Stimulated activated CD8-positive, alpha-beta memory T cell treated with anti-CD3 and anti-CD28 coated beads, Interleukin-4, amount 100 ng/mL, for 4 hours (primary cell): ENCODE results near the gene PSME1.

Source experiments
- DNase-seq, 2 donors: peaks; one replicate each; pipeline ENCODE4 v3.0.0-alpha.2; 2020; ENCODE audit warnings: low read depth in 2 of 2, low spot score in 1 of 2

Gene PSME1

DNA sequence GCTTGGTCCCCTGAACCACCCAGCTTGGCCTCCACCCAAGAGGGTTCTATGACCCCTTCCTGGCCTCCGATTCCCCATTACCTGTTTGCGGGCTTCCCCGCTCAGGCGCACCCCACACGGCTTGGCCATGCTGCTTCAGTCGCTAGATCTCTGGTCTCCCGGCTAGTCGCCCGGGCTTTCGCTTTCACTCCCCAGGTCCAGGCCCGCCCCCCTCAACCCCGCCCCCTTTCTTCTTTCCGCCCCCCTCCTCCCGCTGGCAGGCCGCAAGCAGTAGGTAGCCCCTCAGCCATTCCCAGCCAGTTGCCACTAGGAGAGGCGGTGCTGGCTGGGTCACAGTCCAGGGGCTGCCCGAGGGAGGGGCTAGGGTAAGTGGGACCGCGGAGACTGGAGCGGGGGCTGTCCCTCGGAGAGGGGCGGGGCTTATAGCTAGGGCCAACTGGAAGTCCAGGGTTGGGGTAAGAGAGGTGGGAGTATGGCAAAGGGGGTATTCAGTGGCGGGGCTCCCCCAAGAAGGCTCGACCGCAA lies 10.5 kb downstream of the PSME1 start, which contains the start of gene PSME2:
TSS of gene PSME2 (minus strand) at position 158 of the 525 bp plus-strand sequence. CDS start at position 129, 29 bp downstream.
- peak; percentile 56 to 74 for DNase-seq

DNA sequence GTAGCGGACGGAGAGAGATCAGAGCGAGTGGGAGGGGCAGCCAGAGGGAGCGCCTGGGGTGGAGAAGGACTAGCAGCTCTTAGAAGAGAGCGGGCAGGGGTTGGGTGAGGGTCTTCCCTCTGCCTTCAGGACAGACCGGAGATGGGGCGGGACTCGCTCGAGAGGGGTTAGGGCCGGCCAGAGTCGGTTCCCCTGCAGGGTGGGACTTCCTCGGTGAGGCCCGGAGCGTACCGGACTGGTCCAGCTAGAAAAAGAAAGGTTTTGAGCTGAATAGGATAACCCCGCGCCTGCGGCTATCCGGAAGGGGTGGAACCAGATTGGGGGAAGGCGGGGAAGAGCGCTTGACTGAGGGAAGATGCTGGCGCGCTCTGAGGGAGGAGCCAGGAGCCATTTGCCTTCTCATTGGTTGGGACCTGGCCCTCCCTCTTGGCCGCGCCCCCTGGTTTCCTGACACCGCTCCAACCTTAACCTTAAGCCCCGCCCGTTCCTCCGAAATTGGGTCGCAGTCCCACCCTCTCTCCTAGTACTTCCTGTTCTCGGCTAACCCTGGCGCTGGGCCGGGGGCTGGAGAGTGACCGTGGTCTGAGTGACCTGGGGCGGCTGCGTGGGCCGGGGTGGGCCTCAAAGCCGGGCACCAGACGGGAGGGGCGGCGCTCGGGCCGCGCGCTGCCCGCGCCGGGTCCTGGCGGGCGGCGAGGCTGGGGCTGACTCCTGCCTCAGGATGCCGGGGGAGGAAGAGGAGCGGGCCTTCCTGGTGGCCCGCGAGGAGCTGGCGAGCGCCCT lies 11.2 kb downstream of the PSME1 start, which contains the start of gene RNF31:
TSS of gene RNF31 (plus strand) at position 521 of the 783 bp plus-strand sequence. CDS start at position 722, 201 bp downstream.
- peak; percentile 93 to 95 for DNase-seq

DNA sequence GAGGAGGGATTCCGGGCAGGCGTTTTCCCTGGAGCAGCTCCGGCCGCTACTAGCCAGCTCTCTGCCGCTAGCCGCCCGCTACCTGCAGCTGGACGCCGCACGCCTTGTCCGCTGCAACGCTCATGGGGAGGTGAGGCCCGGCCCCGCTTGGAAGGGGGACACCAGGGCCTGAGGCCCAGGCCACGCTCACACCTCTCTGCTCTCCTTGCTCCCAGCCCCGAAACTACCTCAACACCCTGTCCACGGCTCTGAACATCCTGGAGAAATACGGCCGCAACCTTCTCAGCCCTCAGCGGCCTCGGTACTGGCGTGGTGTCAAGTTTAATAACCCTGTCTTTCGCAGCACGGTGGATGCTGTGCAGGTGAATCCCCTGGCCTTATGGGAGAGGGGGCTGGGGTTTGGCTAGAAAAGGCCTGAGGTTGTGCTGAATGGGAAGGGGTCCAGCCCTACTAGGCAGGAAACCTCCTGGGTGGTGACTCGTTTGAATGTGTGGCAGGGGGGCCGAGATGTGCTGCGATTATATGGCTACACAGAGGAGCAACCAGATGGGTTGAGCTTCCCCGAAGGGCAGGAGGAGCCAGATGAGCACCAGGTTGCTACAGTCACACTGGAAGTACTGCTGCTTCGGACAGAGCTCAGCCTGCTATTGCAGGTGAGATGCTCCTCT lies 11.9 kb downstream of the PSME1 start:
- no peak for DNase-seq

DNA sequence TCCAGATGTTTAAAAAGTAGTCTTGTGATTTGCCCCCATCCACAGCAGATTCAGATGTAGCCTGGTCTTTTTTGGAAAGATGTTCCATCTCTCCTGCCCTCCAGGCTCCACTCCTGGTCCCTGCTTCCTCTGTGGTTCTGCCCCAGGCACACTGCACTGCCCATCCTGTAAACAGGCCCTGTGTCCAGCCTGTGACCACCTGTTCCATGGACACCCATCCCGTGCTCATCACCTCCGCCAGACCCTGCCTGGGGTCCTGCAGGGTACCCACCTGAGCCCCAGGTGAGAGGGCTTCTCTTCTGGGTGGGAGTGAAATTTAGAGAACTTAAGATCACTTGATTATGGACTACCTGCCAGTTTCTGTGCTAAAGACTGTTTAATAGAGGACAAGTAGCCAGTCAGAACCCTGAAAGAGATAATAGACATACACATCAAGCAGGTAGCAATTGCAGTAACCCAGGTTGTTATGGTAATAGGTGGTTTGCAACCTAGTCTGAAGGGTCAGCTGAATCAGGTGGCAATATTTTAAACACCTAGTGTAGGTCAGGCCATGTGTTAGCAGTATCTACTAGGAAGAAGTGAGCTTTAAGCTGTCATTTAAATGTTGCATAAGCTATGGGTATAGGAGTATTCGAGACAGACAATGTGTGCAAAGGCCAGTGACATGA lies 13.4 kb downstream of the PSME1 start:
- DNase-seq, result no peak

DNA sequence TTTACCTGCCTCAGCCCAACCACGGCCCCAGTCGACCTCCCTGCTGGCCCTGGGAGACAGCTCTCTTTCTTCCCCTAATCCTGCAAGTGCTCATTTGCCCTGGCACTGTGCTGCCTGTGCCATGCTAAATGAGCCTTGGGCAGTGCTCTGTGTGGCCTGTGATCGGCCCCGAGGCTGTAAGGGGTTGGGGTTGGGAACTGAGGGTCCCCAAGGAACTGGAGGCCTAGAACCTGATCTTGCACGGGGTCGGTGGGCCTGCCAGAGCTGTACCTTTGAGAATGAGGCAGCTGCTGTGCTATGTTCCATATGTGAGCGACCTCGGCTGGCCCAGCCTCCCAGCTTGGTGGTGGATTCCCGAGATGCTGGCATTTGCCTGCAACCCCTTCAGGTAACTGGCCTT lies 14.1 kb downstream of the PSME1 start:
- DNase-seq, result no peak

DNA sequence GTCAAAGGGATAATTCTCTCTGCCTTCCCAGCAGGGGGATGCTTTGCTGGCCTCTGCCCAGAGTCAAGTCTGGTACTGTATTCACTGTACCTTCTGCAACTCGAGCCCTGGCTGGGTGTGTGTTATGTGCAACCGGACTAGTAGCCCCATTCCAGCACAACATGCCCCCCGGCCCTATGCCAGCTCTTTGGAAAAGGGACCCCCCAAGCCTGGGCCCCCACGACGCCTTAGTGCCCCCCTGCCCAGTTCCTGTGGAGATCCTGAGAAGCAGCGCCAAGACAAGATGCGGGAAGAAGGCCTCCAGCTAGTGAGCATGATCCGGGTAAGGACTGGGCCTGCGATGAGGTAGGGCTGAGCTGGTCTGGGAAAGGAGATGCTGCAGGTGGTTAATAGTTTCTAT lies 14.6 kb downstream of the PSME1 start:
- no peak for DNase-seq

DNA sequence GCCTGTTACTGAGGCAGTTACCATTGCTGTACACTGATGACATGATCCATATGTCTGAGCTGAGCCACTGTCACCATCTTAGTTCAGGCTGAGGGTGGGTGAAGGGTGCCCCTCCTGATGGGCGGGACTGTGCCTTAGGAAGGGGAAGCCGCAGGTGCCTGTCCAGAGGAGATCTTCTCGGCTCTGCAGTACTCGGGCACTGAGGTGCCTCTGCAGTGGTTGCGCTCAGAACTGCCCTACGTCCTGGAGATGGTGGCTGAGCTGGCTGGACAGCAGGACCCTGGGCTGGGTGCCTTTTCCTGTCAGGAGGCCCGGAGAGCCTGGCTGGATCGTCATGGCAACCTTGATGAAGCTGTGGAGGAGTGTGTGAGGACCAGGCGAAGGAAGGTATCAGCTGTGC lies 15.0 kb downstream of the PSME1 start:
- no peak for DNase-seq

DNA sequence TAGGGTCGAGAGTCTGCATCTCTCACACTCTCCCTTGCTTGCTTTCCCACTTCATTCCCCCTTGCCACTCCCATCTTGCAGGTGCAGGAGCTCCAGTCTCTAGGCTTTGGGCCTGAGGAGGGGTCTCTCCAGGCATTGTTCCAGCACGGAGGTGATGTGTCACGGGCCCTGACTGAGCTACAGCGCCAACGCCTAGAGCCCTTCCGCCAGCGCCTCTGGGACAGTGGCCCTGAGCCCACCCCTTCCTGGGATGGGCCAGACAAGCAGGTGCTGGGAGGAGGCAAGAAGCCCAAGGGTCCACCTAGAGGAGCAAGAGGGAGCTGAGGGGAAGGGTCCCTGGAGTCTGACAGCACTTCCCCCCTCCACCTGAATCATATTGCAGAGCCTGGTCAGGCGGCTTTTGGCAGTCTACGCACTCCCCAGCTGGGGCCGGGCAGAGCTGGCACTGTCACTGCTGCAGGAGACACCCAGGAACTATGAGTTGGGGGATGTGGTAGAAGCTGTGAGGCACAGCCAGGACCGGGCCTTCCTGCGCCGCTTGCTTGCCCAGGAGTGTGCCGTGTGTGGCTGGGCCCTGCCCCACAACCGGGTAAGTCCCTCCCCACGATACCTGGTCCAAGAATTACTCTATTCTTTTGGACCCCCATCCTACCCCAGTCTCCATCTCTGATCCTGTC lies 15.5 kb downstream of the PSME1 start:
- no peak for DNase-seq

DNA sequence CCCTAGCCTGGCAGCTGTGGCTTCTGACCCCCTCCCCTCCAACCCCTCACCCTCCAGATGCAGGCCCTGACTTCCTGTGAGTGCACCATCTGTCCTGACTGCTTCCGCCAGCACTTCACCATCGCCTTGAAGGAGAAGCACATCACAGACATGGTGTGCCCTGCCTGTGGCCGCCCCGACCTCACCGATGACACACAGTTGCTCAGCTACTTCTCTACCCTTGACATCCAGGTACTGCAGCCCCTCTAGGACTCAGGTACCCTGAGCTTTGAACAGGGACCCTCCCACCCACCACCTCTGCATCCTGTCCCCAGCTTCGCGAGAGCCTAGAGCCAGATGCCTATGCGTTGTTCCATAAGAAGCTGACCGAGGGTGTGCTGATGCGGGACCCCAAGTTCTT lies 19.1 kb downstream of the PSME1 start:
- DNase-seq, result no peak

DNA sequence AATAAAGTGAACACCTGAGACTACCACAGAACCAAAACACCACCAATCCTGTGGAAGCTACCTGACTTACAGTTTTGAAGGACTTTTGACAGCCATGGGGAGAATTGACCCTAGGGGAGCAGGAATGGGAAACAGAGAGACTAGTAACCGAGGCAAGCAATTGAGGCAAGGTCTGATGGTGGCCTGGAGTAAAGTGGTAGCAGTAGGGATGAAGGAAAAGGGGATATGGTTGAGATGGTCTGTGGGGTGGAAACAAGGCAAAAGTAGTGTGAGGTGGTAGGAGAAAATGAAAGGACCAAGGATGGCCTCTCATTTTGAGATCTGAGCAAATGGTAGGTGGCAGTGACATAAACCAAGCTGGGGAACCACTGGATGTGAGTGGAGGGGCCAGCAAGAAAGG lies 20.8 kb downstream of the PSME1 start:
- DNase-seq, result no peak

DNA sequence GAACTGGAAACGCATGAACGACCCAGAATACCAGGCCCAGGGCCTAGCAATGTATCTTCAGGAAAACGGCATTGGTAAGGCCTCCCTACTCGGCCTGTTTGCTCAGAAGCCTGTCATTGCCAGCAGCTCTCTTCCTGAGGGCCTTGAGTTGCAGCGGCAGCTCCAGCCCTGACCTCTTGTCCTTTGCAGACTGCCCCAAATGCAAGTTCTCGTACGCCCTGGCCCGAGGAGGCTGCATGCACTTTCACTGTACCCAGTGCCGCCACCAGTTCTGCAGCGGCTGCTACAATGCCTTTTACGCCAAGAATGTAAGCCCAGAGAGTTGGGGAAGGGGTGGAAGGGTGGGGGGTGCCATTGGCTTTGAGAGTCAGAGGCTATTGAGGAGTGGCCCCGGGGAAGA lies 21.3 kb downstream of the PSME1 start:
- DNase-seq, result no peak

DNA sequence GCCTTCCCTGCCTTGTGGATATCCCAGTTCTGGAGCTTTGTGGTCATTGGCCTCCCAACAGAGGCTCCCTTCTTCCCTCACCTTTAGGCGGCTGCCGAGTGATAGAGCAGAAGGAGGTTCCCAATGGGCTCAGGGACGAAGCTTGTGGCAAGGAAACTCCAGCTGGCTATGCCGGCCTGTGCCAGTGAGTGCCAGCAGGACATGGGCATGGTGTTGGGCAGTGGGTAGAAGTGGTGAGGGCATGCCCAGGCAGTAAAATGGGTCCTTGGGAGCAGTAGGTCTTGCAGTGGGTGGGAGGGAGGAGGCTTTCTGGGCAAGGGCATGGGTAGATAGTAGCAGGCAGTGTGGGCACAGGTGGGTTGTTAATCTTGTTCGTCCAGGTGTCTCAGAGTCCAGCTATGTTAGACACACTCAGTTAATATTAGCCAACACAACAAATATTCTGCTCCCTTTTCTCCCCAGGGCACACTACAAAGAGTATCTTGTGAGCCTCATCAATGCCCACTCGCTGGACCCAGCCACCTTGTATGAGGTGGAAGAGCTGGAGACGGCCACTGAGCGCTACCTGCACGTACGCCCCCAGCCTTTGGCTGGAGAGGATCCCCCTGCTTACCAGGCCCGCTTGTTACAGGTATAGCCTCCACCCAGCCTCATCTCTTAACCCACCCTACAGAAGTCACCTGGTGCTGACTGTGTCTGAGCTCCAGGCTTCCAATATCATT lies 23.9 kb downstream of the PSME1 start:
- DNase-seq, result no peak

DNA sequence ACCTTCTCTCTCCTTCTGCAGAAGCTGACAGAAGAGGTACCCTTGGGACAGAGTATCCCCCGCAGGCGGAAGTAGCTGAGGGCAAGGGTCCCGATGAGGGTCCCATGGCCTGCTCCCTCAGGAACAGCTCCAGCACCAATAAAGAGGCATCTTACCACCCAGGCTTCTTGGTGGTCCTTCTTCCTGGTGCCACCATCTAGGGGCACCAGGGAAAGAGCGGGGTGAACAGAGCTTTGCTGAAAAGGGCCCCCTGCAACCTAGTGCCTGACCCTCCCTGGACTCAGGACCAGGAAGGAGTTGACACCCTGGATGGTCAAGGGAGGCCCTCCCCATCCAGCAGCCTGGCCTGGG lies 24.5 kb downstream of the PSME1 start:
- DNase-seq, result no peak

DNA sequence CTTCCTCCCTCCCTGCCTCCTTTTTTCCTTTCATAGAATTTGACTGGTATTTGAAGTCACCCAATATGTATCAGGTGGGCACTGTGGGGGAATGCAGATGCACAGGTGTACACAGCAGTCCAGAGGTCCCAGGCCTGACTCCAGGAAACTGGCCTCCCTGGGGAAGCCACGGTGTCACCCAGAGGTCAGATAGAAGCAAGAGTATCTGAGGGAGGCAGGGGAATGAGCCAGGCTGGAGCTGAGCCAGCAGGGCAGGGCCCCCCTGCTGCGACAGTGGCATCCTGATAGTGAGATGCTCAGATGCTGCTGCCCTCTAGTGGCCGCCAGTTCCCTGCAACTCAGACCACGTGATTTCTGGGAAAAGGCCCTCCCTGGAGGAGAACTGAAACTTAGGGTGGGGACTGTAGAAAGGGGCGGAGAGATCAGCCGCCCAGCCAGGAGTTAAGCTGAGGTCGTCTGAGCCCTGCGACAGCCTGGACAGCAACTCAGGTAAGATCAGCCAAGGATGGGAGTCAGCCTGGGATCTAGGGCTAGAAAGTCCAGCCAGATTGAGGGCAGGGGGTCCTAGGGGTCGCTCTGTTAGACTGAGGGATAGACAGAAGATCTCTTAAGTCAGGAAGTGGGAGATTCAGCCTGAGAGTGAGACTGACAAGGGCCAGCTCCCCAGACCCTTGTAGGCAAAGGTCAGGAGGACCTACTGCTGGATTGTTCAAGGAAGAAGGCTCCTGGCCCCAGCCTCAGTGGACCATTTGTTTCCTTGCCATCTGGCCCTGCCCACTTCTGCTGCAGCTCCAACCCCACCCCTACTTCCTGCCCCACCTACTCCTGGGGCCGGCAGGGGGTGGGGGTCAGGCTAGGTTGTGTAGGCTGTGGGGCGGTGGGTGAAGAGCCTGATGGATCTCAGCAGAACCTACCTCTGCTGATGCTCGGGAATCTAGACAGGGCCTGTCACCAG lies 25.1 kb downstream of the PSME1 start, which contains the start of gene IRF9:
TSS of gene IRF9 (plus strand) at position 416 of the 955 bp plus-strand sequence. CDS start 880 bp downstream, outside the sequence.
- peak; percentile 89 to 100 for DNase-seq

DNA sequence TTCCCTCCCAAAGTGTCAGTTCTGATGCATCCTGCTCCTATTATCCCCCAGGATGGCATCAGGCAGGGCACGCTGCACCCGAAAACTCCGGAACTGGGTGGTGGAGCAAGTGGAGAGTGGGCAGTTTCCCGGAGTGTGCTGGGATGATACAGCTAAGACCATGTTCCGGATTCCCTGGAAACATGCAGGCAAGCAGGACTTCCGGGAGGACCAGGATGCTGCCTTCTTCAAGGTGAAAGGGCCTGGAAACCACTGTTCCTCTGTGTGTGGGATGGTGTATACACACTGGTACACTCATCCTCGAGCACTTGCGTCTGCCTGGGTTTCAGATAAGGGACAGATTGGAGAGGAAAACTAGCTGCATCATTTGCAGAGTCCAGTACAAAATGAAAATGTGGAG lies 26.1 kb downstream of the PSME1 start:
- DNase-seq, result no peak

DNA sequence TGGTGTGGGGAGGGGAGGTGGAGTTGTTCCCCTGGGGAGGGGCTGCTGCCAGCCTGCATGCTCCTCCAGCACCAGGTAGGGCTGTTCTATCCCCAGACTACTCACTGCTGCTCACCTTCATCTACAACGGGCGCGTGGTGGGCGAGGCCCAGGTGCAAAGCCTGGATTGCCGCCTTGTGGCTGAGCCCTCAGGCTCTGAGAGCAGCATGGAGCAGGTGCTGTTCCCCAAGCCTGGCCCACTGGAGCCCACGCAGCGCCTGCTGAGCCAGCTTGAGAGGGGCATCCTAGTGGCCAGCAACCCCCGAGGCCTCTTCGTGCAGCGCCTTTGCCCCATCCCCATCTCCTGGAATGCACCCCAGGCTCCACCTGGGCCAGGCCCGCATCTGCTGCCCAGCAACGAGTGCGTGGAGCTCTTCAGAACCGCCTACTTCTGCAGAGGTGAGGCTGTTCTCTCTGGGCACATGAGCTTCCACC lies 28.6 kb downstream of the PSME1 start:
- DNase-seq, result no peak

DNA sequence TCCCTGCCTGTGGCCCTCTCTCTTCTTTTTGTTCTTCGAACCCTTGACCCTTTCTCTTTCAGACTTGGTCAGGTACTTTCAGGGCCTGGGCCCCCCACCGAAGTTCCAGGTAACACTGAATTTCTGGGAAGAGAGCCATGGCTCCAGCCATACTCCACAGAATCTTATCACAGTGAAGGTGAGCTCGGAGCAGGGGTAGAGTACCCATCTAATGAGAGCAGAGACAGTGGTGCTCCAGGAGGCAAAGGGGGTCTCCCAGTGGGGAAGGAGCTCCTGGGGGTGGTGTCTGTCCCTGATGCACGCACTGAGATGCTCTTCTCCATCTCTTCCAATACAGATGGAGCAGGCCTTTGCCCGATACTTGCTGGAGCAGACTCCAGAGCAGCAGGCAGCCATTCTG lies 29.8 kb downstream of the PSME1 start:
- no peak for DNase-seq

DNA sequence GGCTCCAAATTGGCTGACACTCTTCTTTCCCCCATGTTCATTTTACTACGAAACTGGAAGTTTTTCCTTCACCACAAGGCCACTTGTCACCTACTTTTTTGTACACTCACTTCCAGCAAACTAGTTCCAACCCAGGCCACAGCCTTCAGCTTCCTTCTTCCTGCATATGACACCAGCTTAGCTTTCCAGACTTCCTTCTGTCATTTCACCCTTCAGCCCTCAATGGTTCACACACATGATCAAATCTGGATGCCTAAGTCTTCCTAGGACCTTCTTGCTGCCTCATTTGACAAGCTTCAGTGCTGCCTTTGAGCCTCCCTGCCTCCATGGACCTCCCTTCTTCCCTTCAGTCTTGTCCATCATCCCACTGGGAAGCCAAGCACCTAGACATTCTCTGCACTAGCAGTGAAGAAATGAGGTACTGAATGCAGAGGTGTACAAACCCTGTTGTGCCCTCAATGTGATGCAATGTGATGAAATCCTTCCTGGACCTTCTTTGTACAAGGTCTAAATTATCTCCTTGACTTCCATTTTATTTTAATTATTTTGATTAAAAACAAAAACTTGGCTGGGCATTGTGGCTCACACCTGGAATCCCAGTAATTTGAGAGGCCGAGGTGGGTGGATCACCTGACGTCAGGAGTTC lies 31.6 kb downstream of the PSME1 start:
- no peak for DNase-seq
